Measurements from ENCODE around the gene NCF4. TPM values are rescaled to one million over a fixed set of nuclear protein-coding genes. Genes with fewer than 3 reads are reported as not detected.

The NCF4 gene
- total and polyA plus RNA-seq, 3 donors from 2014 or later, result 2.7 to 7.1 (median 6.8) TPM

DNA sequence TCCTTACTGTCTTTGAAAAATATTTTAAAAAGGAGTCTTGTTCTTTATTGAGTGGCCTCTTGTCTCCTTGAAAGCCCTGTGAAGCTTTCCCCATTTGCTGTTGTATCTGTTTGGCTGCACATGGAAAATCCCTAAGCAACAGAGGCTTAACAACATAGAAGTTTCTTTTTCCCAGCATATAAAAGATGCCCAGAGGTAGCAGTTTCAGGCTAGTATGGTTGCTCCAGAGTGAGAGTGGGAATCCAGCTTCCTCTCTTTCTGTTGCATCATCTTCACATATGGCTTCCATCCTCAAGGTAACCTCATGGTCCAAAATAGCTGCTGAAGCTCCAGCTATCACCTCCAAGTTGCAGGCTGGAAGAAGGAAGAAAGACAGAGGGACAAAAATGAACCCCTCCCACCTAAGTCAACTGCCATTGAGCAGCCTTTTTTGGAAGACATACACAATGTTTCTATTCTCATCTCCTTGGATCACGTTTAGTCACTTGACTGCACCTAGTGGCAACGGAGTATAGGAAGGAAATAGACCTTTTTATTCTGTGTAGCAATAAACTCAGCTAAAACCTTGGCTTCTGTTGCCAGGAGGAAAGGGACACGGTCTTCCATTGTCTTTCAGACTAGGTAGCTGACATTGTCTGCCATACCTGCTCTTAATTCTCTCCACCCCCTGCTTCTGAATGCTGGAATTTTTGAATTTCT, 57.9 kb downstream of the NCF4 start:
- intact Hi-C loops (cut with DNase I; ENCODE audit: low total_unique reads), result no loop called here
- WGBS, 2 donors, result 78 to 80% methylated on average over 3 of the region's 3 CpGs
- H3K27me3 ChIP-seq, result no peaks in the 10 kb centered on the region

DNA sequence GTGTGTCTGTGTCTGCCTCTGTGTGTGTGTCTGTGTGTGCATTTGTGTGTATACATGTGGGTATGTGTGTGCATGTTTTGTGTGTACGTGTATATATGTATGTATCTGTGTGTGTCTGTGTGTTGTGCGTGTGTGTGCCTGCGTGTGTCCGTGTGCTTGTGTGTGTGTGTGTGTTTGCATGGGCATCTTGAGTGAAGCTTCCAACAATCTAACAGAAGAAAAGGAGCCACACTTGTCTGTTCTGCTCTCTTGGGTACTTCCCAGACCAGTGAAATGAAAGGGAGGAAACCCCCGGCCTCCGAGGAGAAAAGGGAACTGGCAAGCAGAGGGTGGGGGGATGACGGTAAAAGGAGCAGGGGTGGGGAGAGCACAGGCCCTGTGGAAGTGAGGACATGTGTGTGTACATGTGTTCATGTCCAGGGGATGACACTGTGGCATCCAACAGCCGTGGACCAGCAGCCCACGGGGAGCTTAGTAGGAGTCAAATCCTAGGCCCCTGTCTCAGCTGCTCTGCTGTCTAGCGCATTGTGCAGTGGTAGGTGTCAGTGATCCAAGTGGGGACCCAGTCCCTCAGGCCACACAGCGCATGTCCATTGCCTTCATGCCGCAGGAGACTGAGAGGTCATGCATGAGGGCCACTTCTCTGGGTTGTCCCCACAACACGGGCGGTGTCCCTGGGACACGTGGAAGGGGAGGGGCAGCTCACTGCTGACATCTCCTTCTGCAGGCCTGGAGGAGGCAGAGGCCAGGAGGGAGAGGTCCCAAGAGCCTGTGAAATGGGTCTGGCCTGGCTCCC, 60.7 kb downstream of the NCF4 start:
- Histone ChIP-seq H3K9me3 (no peaks in the 10 kb centered on the region), H3K27me3 (no peaks in the 10 kb centered on the region), H3K27ac (no peak overlapping the region), H3K36me3 (ENCODE audit: low read depth, missing control alignments) (no peaks in the 10 kb centered on the region), H3K4me3 (no peak overlapping the region), H3K4me1 (no peaks in the 10 kb centered on the region)
- DNase-seq, result no peak
- TF ChIP-seq, protein P1, sequence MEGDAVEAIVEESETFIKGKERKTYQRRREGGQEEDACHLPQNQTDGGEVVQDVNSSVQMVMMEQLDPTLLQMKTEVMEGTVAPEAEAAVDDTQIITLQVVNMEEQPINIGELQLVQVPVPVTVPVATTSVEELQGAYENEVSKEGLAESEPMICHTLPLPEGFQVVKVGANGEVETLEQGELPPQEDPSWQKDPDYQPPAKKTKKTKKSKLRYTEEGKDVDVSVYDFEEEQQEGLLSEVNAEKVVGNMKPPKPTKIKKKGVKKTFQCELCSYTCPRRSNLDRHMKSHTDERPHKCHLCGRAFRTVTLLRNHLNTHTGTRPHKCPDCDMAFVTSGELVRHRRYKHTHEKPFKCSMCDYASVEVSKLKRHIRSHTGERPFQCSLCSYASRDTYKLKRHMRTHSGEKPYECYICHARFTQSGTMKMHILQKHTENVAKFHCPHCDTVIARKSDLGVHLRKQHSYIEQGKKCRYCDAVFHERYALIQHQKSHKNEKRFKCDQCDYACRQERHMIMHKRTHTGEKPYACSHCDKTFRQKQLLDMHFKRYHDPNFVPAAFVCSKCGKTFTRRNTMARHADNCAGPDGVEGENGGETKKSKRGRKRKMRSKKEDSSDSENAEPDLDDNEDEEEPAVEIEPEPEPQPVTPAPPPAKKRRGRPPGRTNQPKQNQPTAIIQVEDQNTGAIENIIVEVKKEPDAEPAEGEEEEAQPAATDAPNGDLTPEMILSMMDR (IDR thresholded peaks at IDR 0.05), result no peak
- TF ChIP-seq POLR2A (IDR thresholded peaks at IDR 0.05), result no peak
- intact Hi-C loops (cut with DNase I; ENCODE audit: low total_unique reads), result no loop called here
- WGBS, 2 donors, result 64 to 72% methylated on average over 10 to 15 of the region's 15 CpGs

More for the DNA sequence above, 57.9 kb downstream of the NCF4 start:
- TF ChIP-seq, protein P1 (IDR thresholded peaks at IDR 0.05), result no peak
- TF ChIP-seq POLR2A (IDR thresholded peaks at IDR 0.05), result no peak
- H3K9me3 ChIP-seq, result no peaks in the 10 kb centered on the region
- H3K27ac ChIP-seq, result no peak overlapping the region
- no peak for DNase-seq
- no peaks in the 10 kb centered on the region for H3K4me1 ChIP-seq
- no peaks in the 10 kb centered on the region for H3K36me3 ChIP-seq (ENCODE audit: low read depth, missing control alignments)
- H3K4me3 ChIP-seq, result no peak overlapping the region

- Histone ChIP-seq H3K27ac (no peak overlapping the region), H3K4me3 (no peak overlapping the region), H3K4me1 (no peaks in the 10 kb centered on the region), H3K9me3 (no peaks in the 10 kb centered on the region), H3K27me3 (no peaks in the 10 kb centered on the region), H3K36me3 (ENCODE audit: low read depth, missing control alignments) (no peaks in the 10 kb centered on the region)
- TF ChIP-seq POLR2A (IDR thresholded peaks at IDR 0.05), result no peak
- TF ChIP-seq, protein P1 (IDR thresholded peaks at IDR 0.05), result no peak
- WGBS, 2 donors, result 27 to 49% methylated on average over 9 to 10 of the region's 10 CpGs
- no peak for DNase-seq
- intact Hi-C loops (cut with DNase I; ENCODE audit: low total_unique reads), result no loop called here
Observed at GRCh38 chr22:36922105-36922608, 61.4 kb downstream of the NCF4 start.

GRCh38 chr22:36922711-36923110, 61.9 kb downstream of the NCF4 start:
- TF ChIP-seq POLR2A (IDR thresholded peaks at IDR 0.05), result no peak
- TF ChIP-seq, protein P1 (IDR thresholded peaks at IDR 0.05), result no peak
- WGBS, 2 donors, result 77 to 78% methylated on average over 5 to 7 of the region's 7 CpGs
- intact Hi-C loops (cut with DNase I; ENCODE audit: low total_unique reads), result no loop called here
- Histone ChIP-seq H3K27me3 (no peaks in the 10 kb centered on the region), H3K36me3 (ENCODE audit: low read depth, missing control alignments) (no peaks in the 10 kb centered on the region), H3K4me1 (no peaks in the 10 kb centered on the region), H3K27ac (no peak overlapping the region), H3K4me3 (no peak overlapping the region), H3K9me3 (no peaks in the 10 kb centered on the region)
- no peak for DNase-seq
